Suppressor macrophage treated with lipopolysaccharide for 1 hour (primary cell): ENCODE data around the gene TAS2R16.

ENCODE experiments used
- DNase-seq, 3 donors: peaks; one replicate each; pipeline ENCODE4 v3.0.0-alpha.2; 2020 to 2022

TAS2R16 gene, protein sequence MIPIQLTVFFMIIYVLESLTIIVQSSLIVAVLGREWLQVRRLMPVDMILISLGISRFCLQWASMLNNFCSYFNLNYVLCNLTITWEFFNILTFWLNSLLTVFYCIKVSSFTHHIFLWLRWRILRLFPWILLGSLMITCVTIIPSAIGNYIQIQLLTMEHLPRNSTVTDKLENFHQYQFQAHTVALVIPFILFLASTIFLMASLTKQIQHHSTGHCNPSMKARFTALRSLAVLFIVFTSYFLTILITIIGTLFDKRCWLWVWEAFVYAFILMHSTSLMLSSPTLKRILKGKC

DNA sequence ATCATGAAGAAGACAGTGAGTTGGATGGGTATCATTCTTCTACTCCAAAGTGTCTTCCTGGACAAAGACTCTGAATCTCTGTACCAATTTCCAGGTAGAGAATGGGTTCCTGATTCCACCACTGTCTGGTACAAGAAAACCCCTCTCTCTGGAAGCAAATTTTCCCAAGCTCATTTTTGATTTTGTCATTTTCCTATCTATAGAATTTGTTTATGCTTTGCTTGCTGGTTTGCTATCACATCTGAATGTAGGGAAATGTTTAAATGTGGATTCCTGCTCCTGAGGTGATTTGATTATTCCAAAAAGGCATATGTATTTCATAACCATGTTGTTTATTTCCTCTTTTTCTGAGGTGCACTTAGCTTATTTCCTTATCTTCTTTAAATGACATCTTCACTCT, at the start of gene TAS2R16:
TAS2R16 (minus strand) TSS at position 101 of the 400 bp plus-strand sequence; CDS start at position 35, 66 bp downstream.
- DNase-seq = no peak

DNA sequence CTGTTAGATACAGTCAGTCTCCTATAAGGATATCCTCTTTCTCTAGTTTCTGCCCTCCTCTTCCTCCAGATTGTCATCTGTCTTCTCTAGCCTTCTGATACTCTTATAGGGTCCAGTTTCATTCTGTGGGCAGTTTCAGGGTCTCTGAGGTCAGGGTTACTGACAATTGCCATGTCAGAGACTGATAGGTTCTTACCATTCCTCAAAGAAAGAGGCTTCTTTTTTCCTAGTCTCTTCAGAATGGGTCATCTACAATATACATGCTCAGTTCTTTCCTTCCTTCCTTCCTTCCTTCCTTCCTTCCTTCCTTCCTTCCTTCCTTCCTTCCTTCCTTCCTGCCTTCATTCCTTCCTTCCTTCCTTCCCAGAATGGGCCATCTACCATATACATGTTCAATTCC, 48.1 kb upstream of the TAS2R16 start:
- DNase-seq = no peak

DNA sequence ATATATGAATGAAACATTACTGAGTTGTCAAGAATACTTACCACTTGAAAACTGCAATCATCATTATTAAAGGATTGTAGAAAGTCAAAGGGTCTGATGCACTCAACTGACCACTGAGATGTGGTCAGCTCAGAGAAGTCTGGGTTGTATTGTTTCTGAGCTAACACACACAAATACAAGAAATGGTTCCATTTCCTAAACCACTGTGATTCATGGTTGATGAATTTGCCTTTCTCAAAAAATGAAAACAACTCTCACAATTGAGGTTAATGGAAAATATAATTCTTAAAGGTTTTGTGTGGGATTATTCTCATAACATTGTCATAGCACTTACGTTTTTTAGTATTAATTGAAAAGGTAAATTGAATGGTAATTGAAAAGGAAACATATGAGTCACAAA, 45.6 kb upstream of the TAS2R16 start:
- DNase-seq = no peak

DNA sequence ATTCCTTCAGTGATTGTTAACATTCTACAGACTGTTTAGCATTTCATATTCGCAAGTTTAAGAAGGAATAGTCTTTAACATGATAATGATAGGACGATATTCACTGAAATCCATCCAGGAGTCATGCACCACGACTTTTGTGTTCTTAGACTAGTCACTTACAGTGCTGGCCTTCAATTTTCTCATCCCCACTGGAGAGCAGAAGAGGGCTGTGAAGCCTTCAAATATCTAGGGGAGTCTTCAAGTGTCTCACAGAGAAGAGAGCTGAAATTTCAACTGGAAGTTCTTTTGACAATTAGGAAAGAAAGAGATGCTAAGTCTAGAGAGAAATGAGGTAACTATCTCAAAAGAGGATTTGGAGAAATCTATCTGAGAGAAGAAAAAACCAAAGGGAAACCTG, 43.8 kb upstream of the TAS2R16 start:
- DNase-seq = no peak

DNA sequence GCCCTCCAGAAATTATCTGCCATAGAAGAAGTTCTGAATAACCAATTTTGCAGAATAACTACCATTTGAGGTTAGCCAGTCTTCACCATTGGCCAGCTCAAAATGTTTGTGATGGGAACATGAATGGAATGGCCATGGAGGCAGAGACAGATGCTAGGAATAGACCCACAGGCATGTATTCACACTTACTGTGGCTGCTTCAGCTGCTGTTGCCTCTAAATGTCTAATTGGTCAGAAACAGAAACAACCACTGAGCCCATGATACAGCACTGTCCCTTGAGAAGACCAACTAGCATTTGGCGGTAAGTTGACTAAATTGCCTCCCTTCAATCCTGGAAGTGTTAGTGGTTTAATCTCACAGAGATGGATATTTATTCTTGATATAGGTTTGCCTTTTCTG, 38.6 kb upstream of the TAS2R16 start:
- no peak for DNase-seq

DNA sequence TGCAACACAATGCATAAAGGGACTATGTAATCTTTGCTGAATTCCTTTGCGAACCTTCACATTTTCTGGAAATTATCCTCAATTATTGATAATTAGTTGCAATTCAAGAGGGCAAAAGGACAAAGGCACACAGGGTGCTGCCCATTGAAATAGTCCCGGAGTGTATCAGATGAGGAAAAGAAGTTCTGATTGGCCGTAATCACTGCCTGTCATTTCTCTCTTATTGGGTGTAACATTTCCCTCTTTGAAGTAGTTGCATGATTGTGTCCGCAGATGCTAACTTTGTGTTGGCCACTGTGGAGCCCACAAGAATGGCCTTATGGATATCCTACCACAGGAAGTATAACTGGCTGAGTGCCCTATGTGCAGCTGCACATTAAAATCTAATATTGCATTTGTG, 35.1 kb upstream of the TAS2R16 start:
- DNase-seq = no peak

DNA sequence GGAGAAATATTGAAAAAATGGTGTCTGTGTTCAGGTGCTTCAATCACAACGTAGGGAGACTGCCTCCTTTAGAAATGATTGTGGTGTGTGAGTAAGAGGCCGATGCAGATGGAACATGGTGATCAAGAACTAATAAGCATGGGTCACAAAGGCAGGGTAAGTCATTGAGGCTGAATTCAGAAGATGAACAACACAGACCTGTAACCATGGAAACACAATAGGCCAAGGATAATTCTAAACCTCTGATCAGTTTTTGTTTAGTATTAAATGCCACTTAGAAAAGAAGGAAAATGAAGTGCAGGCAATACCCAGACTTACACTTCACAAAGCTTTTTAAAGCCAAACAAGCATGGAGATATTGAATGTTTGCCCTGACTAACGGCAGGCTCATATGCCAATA, 32.8 kb upstream of the TAS2R16 start:
- DNase-seq = no peak

DNA sequence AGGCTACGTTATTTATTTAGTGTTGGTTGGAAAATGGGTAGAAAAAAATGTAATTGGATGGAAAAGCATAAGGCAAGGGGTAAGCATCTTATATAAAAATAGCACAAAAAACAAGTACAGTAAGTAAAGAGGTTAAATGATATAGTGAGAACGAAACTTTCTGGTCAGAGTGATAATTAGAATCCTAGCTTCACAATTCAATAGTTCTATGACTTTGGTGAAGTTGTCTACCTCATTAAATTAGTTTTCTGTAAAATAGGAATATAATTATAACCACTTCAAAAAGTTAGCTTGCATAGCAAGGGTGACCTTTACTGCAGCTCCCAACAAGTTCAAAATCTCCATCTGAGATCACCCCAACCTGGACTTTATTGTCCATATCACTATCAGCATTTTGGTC, 30.8 kb upstream of the TAS2R16 start:
- DNase-seq = no peak

DNA sequence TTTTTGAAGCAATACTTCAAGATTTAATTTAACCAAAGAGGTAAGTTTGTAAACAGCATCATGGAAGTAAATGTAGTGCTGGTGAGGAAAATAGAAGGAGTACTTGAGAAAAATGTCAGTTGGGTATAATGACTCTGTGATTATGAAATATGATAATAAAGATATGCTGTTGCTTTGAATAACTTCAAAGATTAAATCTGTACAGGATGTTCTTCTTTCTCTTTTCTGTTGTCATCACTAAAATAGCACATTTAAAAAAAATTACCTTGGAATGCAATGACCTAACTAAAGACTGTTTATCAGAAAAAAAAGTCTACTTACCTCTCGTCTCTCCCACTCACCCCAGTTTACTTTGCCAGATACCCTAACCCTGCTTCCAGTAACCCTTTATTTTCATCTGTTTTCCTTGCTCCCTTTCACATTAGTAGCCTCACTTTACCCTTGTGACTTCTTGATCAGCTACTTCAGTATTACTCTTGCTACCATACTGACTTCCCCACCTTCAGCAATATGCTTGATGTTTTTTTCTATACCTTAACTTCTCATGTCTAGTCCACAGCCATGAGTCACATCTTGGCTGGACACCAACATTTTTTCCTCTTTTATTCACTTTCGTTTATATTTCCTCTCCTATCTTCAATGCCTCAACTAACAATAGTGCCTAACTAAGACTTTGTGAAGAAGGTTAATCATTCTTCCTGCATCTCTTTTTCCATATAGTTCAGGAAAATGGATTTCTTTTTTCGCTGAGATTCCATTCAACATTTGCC, 29.7 kb upstream of the TAS2R16 start:
- DNase-seq = no peak

DNA sequence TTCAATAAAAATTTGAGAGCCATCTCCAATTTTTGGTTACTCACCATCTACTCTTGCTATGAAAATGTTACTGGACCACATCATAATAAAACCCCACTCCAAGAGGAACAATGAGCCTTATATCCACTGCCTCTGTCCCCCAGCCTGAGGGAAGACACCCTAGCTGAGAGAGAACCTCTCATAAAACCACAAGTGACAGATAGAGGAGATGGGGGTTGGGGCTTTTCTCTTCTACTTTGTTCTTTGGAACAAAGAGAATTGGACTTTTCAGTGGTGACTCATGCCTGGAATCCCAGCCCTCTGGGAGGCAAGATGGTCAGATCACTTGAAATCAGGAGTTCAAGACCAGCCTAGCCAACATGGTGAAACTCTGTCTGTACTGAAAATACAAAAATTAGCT, 27.6 kb upstream of the TAS2R16 start:
- DNase-seq = no peak

DNA sequence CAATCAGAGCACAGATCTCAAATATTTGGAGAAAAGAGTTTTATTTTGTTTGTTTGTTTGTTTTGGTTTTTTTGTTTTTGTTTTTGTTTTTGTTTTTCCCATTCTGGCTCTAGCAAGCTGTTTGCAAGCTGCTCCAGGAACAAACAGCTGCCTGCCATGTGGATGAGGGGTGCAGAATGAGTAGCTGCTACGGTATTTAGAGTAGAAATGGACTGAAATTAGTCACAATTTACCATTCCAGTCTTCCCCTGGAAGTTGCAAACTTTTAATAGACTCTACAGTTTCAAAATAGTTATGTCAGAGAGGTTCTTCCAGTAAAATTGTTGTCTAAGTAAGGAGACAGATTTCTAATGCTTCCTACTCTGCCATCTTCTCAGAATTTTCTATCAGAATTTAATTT, 27.1 kb upstream of the TAS2R16 start:
- DNase-seq = no peak

DNA sequence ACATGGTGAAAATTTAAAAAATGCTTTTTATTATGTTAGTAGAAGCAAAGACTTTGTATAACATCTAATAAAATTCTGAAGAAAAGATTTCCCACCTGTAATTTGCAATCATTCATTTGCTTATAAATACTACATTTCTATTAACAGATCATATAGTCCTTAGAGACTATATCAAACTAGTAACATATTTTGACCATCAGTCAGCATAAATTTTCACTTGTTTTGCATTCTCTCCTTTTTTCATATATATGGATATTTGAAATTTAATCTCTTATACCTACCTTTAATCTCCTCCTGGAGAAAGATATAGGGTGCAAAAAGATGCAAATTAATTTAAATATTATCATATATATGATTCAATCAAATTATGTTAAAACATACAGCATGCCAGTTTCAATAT, 16.9 kb upstream of the TAS2R16 start:
- DNase-seq = no peak

DNA sequence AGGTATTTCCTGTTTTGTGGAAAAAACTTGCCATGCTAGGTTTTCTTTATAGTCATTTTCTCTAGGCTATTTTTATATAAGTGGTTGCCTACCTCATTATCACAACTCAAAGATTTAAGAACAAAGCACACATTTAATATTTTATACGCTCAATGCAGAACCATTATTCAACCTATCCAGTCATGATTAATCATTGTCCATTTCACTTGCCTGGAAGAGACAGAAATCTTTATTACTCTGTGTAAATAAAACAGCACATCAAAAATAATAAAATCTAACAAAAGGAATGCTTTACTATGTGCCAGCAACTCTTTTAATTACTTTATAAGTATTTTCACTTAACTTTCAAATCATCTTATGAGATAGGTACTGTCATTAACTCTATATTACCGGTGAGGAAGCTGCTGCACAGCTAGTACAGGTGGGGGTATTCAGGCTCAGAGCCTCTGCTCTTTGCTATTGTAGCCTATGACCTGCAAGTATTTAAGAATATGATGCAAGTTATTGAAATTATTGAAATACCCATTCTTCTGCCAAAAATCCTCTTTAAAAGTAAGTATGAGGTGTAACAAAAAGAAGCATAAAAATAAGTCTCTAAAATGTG, 16.4 kb upstream of the TAS2R16 start:
- DNase-seq = no peak

DNA sequence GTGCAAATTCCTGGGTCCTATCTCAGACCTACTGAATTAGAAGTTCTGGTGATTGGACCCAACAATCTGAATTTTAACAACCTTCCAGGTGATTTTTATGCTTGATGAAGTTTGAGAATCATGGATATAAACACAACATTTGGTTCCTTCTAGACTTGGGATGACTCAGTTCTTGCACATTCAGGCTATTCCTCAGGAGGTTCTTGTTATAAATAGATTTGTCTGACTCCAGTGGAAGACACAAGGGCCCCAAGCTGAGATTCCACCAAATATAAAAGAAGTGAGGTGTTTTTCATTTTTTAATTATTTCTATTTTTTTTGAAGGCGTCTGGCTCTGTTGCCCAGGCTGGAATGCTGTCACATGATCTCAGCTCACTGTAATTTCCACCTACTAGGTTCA, 9.4 kb upstream of the TAS2R16 start:
- DNase-seq = no peak

DNA sequence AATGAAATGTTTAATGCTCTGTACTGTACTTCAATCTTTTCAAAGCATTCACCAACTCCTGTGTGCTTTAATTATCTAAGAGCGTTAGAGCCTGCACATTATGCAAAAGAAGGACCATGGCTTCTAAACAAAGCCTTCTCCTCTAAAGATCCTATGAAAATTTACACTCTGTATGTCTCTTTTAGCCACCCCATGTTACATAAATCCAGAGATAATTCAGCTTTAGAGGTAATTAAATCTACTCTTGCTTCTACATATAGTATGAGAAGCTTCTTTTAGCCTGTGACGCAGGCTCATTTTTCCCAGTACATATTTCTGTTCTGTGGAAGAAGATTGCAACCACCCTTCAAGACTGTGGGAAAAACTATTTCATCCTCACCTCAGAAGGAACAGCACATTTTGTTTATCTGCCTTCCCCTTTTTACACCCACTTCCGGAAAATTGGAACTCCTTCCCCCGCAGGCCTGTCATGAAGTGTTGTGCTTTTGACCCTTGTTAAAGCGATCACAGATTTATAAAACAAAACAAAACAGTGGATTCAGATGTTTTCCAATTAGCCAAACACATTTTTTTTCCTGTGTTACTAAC, 8.1 kb upstream of the TAS2R16 start:
- DNase-seq = no peak

DNA sequence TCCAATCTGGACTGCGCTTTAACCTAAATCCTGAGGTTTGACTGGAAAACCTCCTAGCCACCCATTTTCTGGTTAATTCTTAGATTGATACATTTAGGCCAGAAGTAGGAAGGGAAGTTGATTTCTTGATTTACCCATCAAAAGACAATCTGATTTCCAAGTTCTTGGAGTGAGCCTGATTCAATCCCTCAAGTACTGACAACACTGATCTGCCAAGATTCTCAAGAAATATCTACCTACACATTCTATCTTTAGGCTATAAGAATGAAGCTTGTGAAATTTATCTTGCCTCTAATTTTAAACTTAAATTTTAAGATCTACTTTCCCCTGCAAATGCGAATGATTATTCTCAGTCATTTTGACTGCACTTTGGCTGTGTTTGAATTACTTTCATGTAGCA, 5.9 kb downstream of the TAS2R16 start:
- no peak for DNase-seq

DNA sequence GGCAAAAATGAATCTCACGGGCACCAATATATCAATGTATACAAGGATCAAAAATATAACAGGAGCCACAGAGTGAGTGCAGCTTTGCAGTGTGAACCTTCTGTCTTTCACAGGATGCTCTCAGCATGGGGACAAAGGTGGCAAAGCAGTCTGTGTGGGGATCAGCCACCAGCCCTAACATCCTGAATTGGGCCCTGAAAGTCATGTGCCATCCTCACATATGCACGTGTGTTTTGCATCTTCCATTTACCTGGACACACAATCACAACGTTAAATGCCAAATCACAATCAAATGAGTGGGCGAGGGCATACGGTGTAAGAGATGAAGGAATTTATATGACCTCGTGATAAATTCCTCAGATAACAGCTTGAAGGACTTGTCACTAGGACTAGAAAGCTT, 6.5 kb downstream of the TAS2R16 start:
- DNase-seq = no peak

DNA sequence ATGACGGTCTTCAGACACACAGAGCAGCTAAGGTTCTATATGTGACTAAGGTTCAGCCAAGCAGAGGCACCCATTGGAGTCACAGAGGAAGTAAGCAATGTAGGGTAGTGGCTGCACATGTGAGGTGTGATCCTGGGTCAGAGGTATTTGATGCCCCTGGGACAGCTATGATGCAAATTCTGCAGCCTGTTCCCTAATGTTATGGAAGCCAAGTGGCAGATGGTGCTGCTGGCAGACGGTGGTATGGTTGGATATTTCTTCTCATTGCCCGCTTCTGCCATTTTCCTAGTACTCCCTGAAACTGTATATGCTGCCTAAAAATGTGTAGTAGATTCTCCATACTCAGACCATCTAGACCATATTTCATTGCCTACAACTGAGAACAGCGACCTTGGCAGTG, 7.2 kb downstream of the TAS2R16 start:
- no peak for DNase-seq

DNA sequence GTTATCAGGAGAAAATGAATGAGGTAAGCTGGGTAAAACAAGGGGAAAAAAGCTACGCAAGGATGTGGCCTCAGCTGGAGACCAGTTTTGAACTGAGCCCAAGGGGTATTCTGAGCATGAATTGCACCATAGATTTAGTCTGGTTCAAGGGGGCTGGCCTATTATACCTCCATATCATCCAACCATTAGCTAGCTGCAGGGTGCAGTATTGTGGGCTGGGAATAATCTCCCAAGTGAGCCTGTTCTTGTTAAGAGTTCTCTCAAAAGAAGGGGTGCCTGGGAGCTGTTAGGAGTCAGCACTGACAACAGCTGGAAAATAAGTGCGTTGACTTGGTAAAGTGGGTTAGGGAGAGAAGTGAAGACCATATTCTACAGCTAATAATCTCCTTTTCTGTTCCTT, 8.0 kb downstream of the TAS2R16 start:
- DNase-seq = no peak

DNA sequence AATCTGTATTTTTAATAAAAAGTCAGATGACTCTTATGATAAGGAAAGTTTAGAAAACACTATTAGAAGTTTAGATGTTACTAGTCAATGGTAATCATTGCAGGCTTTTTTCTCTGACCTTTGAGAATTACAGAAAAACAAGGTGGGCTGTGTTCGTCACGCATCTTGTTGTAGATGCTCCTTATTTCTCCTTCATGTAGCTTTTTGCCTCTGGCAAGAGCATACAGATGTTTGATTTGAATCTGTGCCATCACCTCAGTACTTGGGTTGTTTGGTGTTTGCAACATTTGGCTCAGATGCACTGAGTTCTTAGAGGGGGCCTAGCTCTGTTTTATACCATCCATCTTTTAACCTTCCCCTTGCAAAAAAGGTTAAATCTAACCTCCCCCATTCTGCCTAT, 11.5 kb downstream of the TAS2R16 start:
- DNase-seq = no peak

DNA sequence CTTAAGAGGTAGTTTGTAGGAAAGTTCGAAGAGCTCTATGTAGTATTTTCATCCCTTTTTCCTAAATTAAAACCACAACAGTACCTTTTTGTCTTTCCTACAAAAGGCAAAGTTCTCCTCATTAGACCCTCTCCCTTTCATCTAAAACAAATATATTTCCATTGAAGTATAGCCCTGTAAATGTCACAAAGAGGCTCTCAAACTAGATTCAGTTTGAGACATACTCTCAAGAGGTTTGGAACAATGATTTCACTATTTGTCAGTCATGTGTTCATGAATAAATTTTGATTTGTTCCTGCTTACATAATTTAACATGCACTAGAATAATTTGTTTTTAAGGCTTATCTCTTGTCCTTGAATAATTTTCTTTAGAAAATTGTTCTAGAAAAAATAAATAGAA, 12.2 kb downstream of the TAS2R16 start:
- DNase-seq = no peak

DNA sequence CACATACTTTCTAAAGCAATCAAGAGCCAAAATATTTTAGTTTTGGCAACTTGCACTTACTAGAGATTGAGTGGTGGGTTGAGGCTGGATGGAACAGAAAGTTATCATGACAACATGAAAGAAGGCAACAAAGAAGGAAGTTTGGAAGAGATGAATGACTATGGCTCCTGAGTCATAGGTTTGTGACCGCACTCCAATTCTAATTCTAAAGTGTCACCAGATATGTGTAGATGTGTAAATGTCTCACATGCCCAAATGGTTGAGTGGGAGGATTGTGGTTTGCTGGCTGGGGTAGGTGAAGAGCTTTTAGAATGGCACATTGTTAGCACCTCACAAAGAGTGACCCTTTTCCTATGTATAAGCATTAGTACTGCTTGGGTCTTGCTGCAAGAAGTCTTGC, 20.2 kb downstream of the TAS2R16 start:
- no peak for DNase-seq

DNA sequence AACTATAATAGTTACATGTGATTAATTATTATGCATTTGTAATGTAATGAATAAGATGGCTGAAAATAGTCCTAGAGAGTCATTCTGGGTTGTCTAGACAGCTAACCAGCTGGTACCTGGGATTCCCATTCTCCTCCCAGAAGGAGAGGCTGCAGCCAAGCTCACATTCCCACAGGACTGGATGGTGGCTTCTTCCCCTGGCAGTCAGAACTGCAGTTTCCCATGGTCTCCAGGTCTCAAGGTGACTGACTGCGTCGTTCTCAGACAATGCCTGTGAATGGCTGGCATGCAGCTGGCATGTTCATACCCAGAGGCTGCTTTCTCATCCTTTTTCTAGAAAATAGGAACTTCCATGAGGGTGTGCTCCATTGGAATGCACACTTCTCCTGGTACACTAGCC, 21.3 kb downstream of the TAS2R16 start:
- no peak for DNase-seq

DNA sequence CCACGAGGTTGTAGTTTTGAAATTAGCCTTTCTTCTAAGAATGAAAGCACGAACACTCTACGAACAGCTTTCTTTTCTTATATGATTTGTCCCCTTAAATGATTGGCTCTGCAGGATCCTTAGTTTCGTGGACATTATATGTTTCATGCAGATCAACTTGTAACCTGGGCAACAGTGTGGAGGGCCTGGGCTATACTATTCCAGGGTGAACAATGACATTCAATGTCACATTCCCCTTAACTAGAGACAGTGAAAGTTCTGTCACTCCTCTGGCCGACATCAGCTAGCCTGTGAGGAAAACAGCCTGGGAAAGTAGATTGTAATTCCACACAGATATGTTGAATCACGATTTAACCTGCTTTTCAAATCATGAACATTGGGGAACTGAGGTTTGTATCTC, 23.4 kb downstream of the TAS2R16 start:
- no peak for DNase-seq
